Measurements from ENCODE around the gene INPPL1. TPM values are rescaled to one million over a fixed set of nuclear protein-coding genes. Genes with fewer than 3 reads are reported as not detected.
"Not testable (repeated sequence)": the region's sequence is repeated elsewhere in the genome, so short reads cannot be mapped to it uniquely, and the experiment has no call there.

INPPL1 gene
- total and polyA plus RNA-seq, 2 of the 13 experiments (the other 11 are each of a cell fraction or from before 2014, with no cell fraction given) = 29.1 to 66.9 TPM

GRCh38 chr11:72195518-72196270, 28.9 kb upstream of the INPPL1 start:
- ChIA-PET CTCF (ENCODE audit: low intra/inter-chr PET ratio, low total read pairs) (no interaction called here), POLR2A (no interaction called here)
- intact Hi-C loops (cut with micrococcal nuclease; ENCODE audit: unreplicated experiment) (no loop called here), in situ Hi-C loops (cut with HindIII; ENCODE audit: extremely low pct_ligation_motif_present, low pct_unique_long_range_greater_than_20kb) (no loop called here)
- H3K36me3 ChIP-seq (replicated peaks in 1 of 2; ENCODE audit: control insufficient read depth in 1 of 2, insufficient read depth in 2 of 2, low read length in 2 of 2) = no peaks in the 10 kb centered on the region
- WGBS (ENCODE audit: low lambda C conversion rate) = 68% methylated on average over 10 of the region's 12 CpGs
- H3K4me1 ChIP-seq (ENCODE audit: insufficient read depth, low read length) = peaks cover 9% of the 10 kb centered on the region; the same call in 1 of the 2 replicates
- no peaks in the 10 kb centered on the region for H3K27me3 ChIP-seq (ENCODE audit: control insufficient read depth in 1 of 2, insufficient read depth in 2 of 2, low read length in 2 of 2)
- no peak overlapping the region for H3K9ac ChIP-seq (ENCODE audit: insufficient read depth, low read depth, low read length)
- no peaks in the 10 kb centered on the region for H3K79me2 ChIP-seq (ENCODE audit: insufficient read depth, low read length)
- FAIRE-seq (no peak), DNase-seq (ENCODE audit: low spot score) (no peak), ATAC-seq (no peak)
- no peaks in the 10 kb centered on the region for H4K20me1 ChIP-seq (ENCODE audit: insufficient read depth, low read length)
- no peak overlapping the region for H3K4me2 ChIP-seq (ENCODE audit: low read depth, low read length)
- no TSS peak for BruUV-seq (replicated peaks)
- H3K27ac ChIP-seq (ENCODE audit: extremely low read length, insufficient read depth, low read length) = no peak overlapping the region
- no peaks in the 10 kb centered on the region for H3K9me3 ChIP-seq (ENCODE audit: low read length)
- no peak overlapping the region for H3K4me3 ChIP-seq (replicated peaks in 1 of 3; ENCODE audit: insufficient read depth in 1 of 3, low read depth in 2 of 3, low read length in 3 of 3)
- TF ChIP-seq ZBTB39 (CRISPR knock-in tag; IDR thresholded peaks at IDR 0.05) = no peak
- TF ChIP-seq MTF1 (CRISPR knock-in tag; IDR thresholded peaks at IDR 0.05) = no peak
- no peak for TF ChIP-seq HDAC6 (IDR thresholded peaks at IDR 0.05; ENCODE audit: low read depth, low read length)
- no peak for TF ChIP-seq MAFF (IDR thresholded peaks at IDR 0.05; ENCODE audit: low read depth, low read length)
- no peak for TF ChIP-seq ZIK1 (CRISPR knock-in tag; IDR thresholded peaks at IDR 0.05; ENCODE audit: borderline replicate concordance, low read depth)
- TF ChIP-seq MEIS2 (CRISPR knock-in tag; IDR thresholded peaks at IDR 0.05) = no peak
- TF ChIP-seq IKZF1 (IDR thresholded peaks at IDR 0.05) = no peak
- TF ChIP-seq ZSCAN9 (CRISPR knock-in tag; IDR thresholded peaks at IDR 0.05; ENCODE audit: borderline replicate concordance) = no peak
- TF ChIP-seq NFYB (CRISPR knock-in tag; IDR thresholded peaks at IDR 0.05) = no peak
- TF ChIP-seq NR2C2 (CRISPR knock-in tag; IDR thresholded peaks at IDR 0.05; ENCODE audit: borderline replicate concordance) = no peak
- no peak for TF ChIP-seq MYC (CRISPR knock-in tag; IDR thresholded peaks at IDR 0.05; ENCODE audit: borderline replicate concordance)
- no peak overlapping the region for H2AFZ ChIP-seq (ENCODE audit: low read length)

GRCh38 chr11:72201445-72201844, 23.1 kb upstream of the INPPL1 start:
- H3K9ac ChIP-seq (ENCODE audit: insufficient read depth, low read depth, low read length); BruUV-seq (replicated peaks); H3K4me3 ChIP-seq (replicated peaks in 1 of 3; ENCODE audit: insufficient read depth in 1 of 3, low read depth in 2 of 3, low read length in 3 of 3); CTCF ChIA-PET (ENCODE audit: low intra/inter-chr PET ratio, low total read pairs); POLR2A ChIA-PET; intact Hi-C loops (cut with micrococcal nuclease; ENCODE audit: unreplicated experiment); H3K27me3 ChIP-seq (ENCODE audit: control insufficient read depth in 1 of 2, insufficient read depth in 2 of 2, low read length in 2 of 2); DNase-seq (ENCODE audit: low spot score); H2AFZ ChIP-seq (ENCODE audit: low read length); H3K79me2 ChIP-seq (ENCODE audit: insufficient read depth, low read length); FAIRE-seq; H3K4me1 ChIP-seq (ENCODE audit: insufficient read depth, low read length); H4K20me1 ChIP-seq (ENCODE audit: insufficient read depth, low read length); H3K9me3 ChIP-seq (ENCODE audit: low read length); H3K27ac ChIP-seq (ENCODE audit: extremely low read length, insufficient read depth, low read length); H3K4me2 ChIP-seq (ENCODE audit: low read depth, low read length); ATAC-seq; in situ Hi-C loops (cut with HindIII; ENCODE audit: extremely low pct_ligation_motif_present, low pct_unique_long_range_greater_than_20kb); H3K36me3 ChIP-seq (replicated peaks in 1 of 2; ENCODE audit: control insufficient read depth in 1 of 2, insufficient read depth in 2 of 2, low read length in 2 of 2): not testable (repeated sequence)
- WGBS (ENCODE audit: low lambda C conversion rate) = 92% methylated on average over 43 of the region's 43 CpGs
